Endodermal cell (in vitro differentiated cells): ENCODE data around the gene CTNNA2. TPM values are rescaled to one million over a fixed set of nuclear protein-coding genes. Genes with fewer than 3 reads are reported as not detected.

ENCODE experiments used
- DNase-seq: peaks from one replicate; pipeline ENCODE4 v3.0.0-alpha.2; 2017
- H3K27ac ChIP-seq: 2 replicates; pipeline ENCODE4 v1.5.1; 2013; ENCODE audit warnings: mild to moderate bottlenecking, low read depth, low read length, moderate library complexity
- H3K27me3 ChIP-seq: 2 replicates; pipeline ENCODE4 v1.6.1; 2013; ENCODE audit warnings: mild to moderate bottlenecking, low read length, moderate library complexity; ENCODE audit not compliant: insufficient read depth, control insufficient read depth, poor library complexity, severe bottlenecking
- H3K36me3 ChIP-seq: 2 replicates; pipeline ENCODE4 v1.7.0; 2013; ENCODE audit warnings: mild to moderate bottlenecking, low read length, moderate library complexity; ENCODE audit not compliant: control insufficient read depth, insufficient read depth
- H3K4me1 ChIP-seq: one replicate; pipeline ENCODE4 v1.7.0; 2013; ENCODE audit warnings: low read length; ENCODE audit not compliant: control insufficient read depth, insufficient read depth
- H3K4me3 ChIP-seq: 2 replicates; pipeline ENCODE4 v1.5.1; 2013; ENCODE audit warnings: mild to moderate bottlenecking, low read length, moderate library complexity
- H3K9ac ChIP-seq: 2 replicates; pipeline ENCODE4 v1.6.1; 2013; ENCODE audit warnings: mild to moderate bottlenecking, low read length, moderate library complexity; ENCODE audit not compliant: poor library complexity, severe bottlenecking; ENCODE audit errors: extremely low read depth
- H3K9me3 ChIP-seq: 2 replicates; pipeline ENCODE4 v1.6.1; 2013; ENCODE audit warnings: mild to moderate bottlenecking, low read length, moderate library complexity; ENCODE audit not compliant: control insufficient read depth
- H3K27ac Mint-ChIP-seq: 2 replicates; pipeline ENCODE4 v1.8.0; 2020; ENCODE audit warnings: mixed read lengths
- H3K27me3 Mint-ChIP-seq: 2 replicates; pipeline ENCODE4 v1.8.0; 2021; ENCODE audit warnings: mild to moderate bottlenecking, mixed read lengths; ENCODE audit not compliant: insufficient read depth
- H3K36me3 Mint-ChIP-seq: 2 replicates; pipeline ENCODE4 v1.8.0; 2020; ENCODE audit warnings: low read depth, mixed read lengths
- H3K4me1 Mint-ChIP-seq: 2 replicates; pipeline ENCODE4 v1.8.0; 2020; ENCODE audit warnings: mixed read lengths
- H3K4me3 Mint-ChIP-seq: 2 replicates; pipeline ENCODE4 v1.8.0; 2020; ENCODE audit warnings: mild to moderate bottlenecking, moderate library complexity, mixed read lengths
- H3K9me3 Mint-ChIP-seq: 2 replicates; pipeline ENCODE4 v1.8.0; 2020; ENCODE audit warnings: mild to moderate bottlenecking, mixed read lengths
- CTCF ChIP-seq: fragments of 200-600 bp; sonication (generic); conservative IDR thresholded peaks from 2 replicates; pipeline ENCODE4 v1.5.0; 2021; ENCODE audit warnings: antibody characterized with exemption, mild to moderate bottlenecking
- whole genome bisulfite sequencing, 2 experiments: methylation state at CpG; one replicate each; pipeline versions ENCODE4 v1.1.5 to v1.1.7; 2013; ENCODE audit warnings: missing lambda C conversion rate in 2 of 2, mixed read lengths in 1 of 2; ENCODE audit not compliant: insufficient coverage in 1 of 2, insufficient read length in 1 of 2; 5-methylcytosine and 5-hydroxymethylcytosine counted together
- total RNA-seq, 2 donors: library from RNA; stranded (reverse); fragmentation: NEBNext Ultra II Directional in 1 of 2; extraction: Animal tissue kit (Norgen Biotek cat#: 25700) in 1 of 2; gene quantifications; 2 replicates in 1 of 2; 3 replicates in 1 of 2; pipeline ENCODE4 v1.2.1, GENCODE V29; 2021

CTNNA2 gene
- total RNA-seq, 2 donors from 2014 or later = 7.7 to 9.8 TPM

GRCh38 chr2:80209458-80209857 is 696.6 kb downstream of the CTNNA2 start:
- no peaks in the 10 kb centered on the region for H3K27me3 ChIP-seq
- Mint-ChIP-seq H3K27me3 (no peaks in the 10 kb centered on the region), H3K4me1 (peaks cover 11% of the 10 kb centered on the region), H3K9me3 (peaks cover 26% of the 10 kb centered on the region), H3K4me3 (no peak overlapping the region), H3K27ac (no peak overlapping the region), H3K36me3 (peaks cover 8% of the 10 kb centered on the region)
- H3K4me3 ChIP-seq = no peak overlapping the region
- DNase-seq = no peak
- TF ChIP-seq CTCF = no peak
- H3K36me3 ChIP-seq = no peaks in the 10 kb centered on the region
- WGBS, 2 experiments = 93 to 96% methylated on average over 2 to 5 of the region's 5 CpGs
- no peaks in the 10 kb centered on the region for H3K4me1 ChIP-seq
- H3K9me3 ChIP-seq = peaks cover 12% of the 10 kb centered on the region
- H3K27ac ChIP-seq = no peak overlapping the region
- no peak overlapping the region for H3K9ac ChIP-seq

- Histone ChIP-seq H3K27ac (no peak overlapping the region), H3K36me3 (no peaks in the 10 kb centered on the region), H3K9ac (no peak overlapping the region), H3K9me3 (peaks cover 14% of the 10 kb centered on the region), H3K4me1 (no peaks in the 10 kb centered on the region), H3K27me3 (no peaks in the 10 kb centered on the region), H3K4me3 (no peak overlapping the region)
- Mint-ChIP-seq H3K27ac (no peak overlapping the region), H3K36me3 (peaks cover 4% of the 10 kb centered on the region), H3K9me3 (peaks cover 36% of the 10 kb centered on the region), H3K4me1 (no peaks in the 10 kb centered on the region), H3K27me3 (no peaks in the 10 kb centered on the region), H3K4me3 (no peak overlapping the region)
- no peak for DNase-seq
- TF ChIP-seq CTCF = no peak
Measured at GRCh38 chr2:80217446-80217845, 704.6 kb downstream of the CTNNA2 start.

- Mint-ChIP-seq H3K27ac (no peak overlapping the region), H3K36me3 (no peaks in the 10 kb centered on the region), H3K4me3 (no peak overlapping the region), H3K27me3 (peaks cover 2% of the 10 kb centered on the region), H3K9me3 (no peaks in the 10 kb centered on the region), H3K4me1 (no peaks in the 10 kb centered on the region)
- Histone ChIP-seq H3K4me1 (no peaks in the 10 kb centered on the region), H3K27me3 (no peaks in the 10 kb centered on the region), H3K9me3 (no peaks in the 10 kb centered on the region), H3K36me3 (no peaks in the 10 kb centered on the region), H3K27ac (no peak overlapping the region), H3K9ac (no peak overlapping the region), H3K4me3 (no peak overlapping the region)
- TF ChIP-seq CTCF = no peak
- DNase-seq = no peak
- WGBS, 2 experiments = 83 to 95% methylated on average over 1 to 2 of the region's 2 CpGs
Measured at GRCh38 chr2:80222644-80223043, 709.8 kb downstream of the CTNNA2 start.
